Sigmoid colon (tissue), 7 donors: ENCODE results near the gene TRAF3. TPM values are rescaled to one million over a fixed set of nuclear protein-coding genes. Genes with fewer than 3 reads are reported as not detected.

ENCODE experiments used
- DNase-seq: peaks from one replicate; pipeline ENCODE4 v3.0.0-alpha.2; 2019
- H3K27ac ChIP-seq, 4 donors: fragments of 200-600 bp; sonication (generic); one replicate each; pipeline ENCODE4 v1.5.1; 2016 to 2019; ENCODE audit warnings: mild to moderate bottlenecking in 1 of 4
- H3K27me3 ChIP-seq, 3 donors: fragments of 200-600 bp; sonication (generic); one replicate each; pipeline ENCODE4 v1.5.1; 2019; ENCODE audit warnings: mild to moderate bottlenecking in 1 of 3
- H3K36me3 ChIP-seq, 4 donors: fragments of 200-600 bp; sonication (generic); one replicate each; pipeline ENCODE4 v1.5.1; 2016 to 2019
- H3K4me1 ChIP-seq, 4 donors: fragments of 200-600 bp; sonication (generic); one replicate each; pipeline ENCODE4 v1.5.1; 2017 to 2019
- H3K4me3 ChIP-seq, 4 donors: fragments of 200-600 bp; sonication (generic); one replicate each; pipeline ENCODE4 v1.5.1; 2017 to 2019; ENCODE audit warnings: mild to moderate bottlenecking in 2 of 4, moderate library complexity in 1 of 4
- H3K9me3 ChIP-seq, 4 donors: fragments of 200-600 bp in 3 of 4; sonication (generic) in 3 of 4; one replicate each; pipeline versions ENCODE4 v1.5.1 to v1.6.1; 2013 to 2019
- CTCF ChIP-seq, 4 experiments: fragments of 450-650 bp in 3 of 4; fragments of 200-600 bp in 1 of 4; IDR thresholded peaks; one replicate each; pipeline ENCODE4 v1.5.1; 2016 to 2019; ENCODE audit warnings: antibody characterized with exemption in 4 of 4, mild to moderate bottlenecking in 3 of 4, moderate library complexity in 2 of 4
- EP300 ChIP-seq, 4 donors: sonication (generic); formaldehyde crosslinking; IDR thresholded peaks; one replicate each; pipeline ENCODE4 v1.6.1; 2017; ENCODE audit warnings: antibody characterized with exemption in 4 of 4
- POLR2A ChIP-seq, 2 donors: fragments of 450-650 bp; IDR thresholded peaks; one replicate each; pipeline ENCODE4 v1.6.1; 2016; ENCODE audit warnings: antibody characterized with exemption in 2 of 2, mild to moderate bottlenecking in 2 of 2, moderate library complexity in 2 of 2
- POLR2AphosphoS5 ChIP-seq, 4 donors: sonication (generic); formaldehyde crosslinking; IDR thresholded peaks; one replicate each; pipeline ENCODE4 v1.6.1; 2017; ENCODE audit warnings: antibody characterized with exemption in 4 of 4
- WGBS, 2 donors: extraction: QIAGEN DNeasy Blood & Tissue Kit; methylation state at CpG; one replicate each; pipeline ENCODE4 v1.1.7; 2013; 5-methylcytosine and 5-hydroxymethylcytosine counted together
- intact Hi-C: fragments of 100-400 bp; cut with DNase I; formaldehyde crosslinking; loops from one replicate; pipeline ENCODE4 v1.15.1; 2023
- polyA plus RNA-seq, 3 donors: library from polyadenylated mRNA; stranded (reverse); fragments of 200-250 nt; gene quantifications; one replicate each; pipeline ENCODE4 v1.2.3, GENCODE V29; 2013
- total RNA-seq, 4 donors: library from RNA; depleted of rRNA; stranded (reverse); fragments of >200 nt; gene quantifications; one replicate each; pipeline ENCODE4 v1.1.0, GENCODE V29; 2016
- donor health status: healthy with polysubstance abuse.
- donor health status: Bipolar disorder and iron deficiency.
- donor health status: healthy.

TRAF3 gene
- total and polyA plus RNA-seq, 7 donors: 9.5 to 18.6 (median 12.3) TPM

- WGBS, 2 donors: 93 to 94% methylated on average over 11 of the region's 11 CpGs
- no peak for DNase-seq
- intact Hi-C loops: no loop called here
- peaks cover 0 to 12% (median 8%) of the 10 kb centered on the region in 4 donors for H3K4me1 ChIP-seq
- no peaks in the 10 kb centered on the region for H3K27me3 ChIP-seq
- no peak overlapping the region for H3K4me3 ChIP-seq
- TF ChIP-seq CTCF (IDR thresholded peaks at IDR 0.05) (no peak), EP300 (IDR thresholded peaks at IDR 0.05) (no peak), POLR2A (IDR thresholded peaks at IDR 0.05) (no peak), POLR2AphosphoS5 (IDR thresholded peaks at IDR 0.05) (no peak)
- no peaks in the 10 kb centered on the region for H3K9me3 ChIP-seq
- no peaks in the 10 kb centered on the region for H3K36me3 ChIP-seq
- no peak overlapping the region for H3K27ac ChIP-seq
These were observed 48.9 kb downstream of the TRAF3 start for GRCh38 chr14:102826161-102826560.

- Histone ChIP-seq H3K9me3 (no peaks in the 10 kb centered on the region), H3K27me3 (no peaks in the 10 kb centered on the region), H3K36me3 (no peaks in the 10 kb centered on the region), H3K4me1 (peaks cover 0 to 12% (median 8%) of the 10 kb centered on the region in 4 donors), H3K27ac (no peak overlapping the region), H3K4me3 (no peak overlapping the region)
- TF ChIP-seq POLR2AphosphoS5 (IDR thresholded peaks at IDR 0.05) (no peak), CTCF (IDR thresholded peaks at IDR 0.05) (no peak), EP300 (IDR thresholded peaks at IDR 0.05) (no peak), POLR2A (IDR thresholded peaks at IDR 0.05) (no peak)
- intact Hi-C loops: no loop called here
- DNase-seq: no peak
- 91 to 93% methylated on average over 25 of the region's 25 CpGs for WGBS, 2 donors
These were observed 49.8 kb downstream of the TRAF3 start for GRCh38 chr14:102826751-102827675.

DNA sequence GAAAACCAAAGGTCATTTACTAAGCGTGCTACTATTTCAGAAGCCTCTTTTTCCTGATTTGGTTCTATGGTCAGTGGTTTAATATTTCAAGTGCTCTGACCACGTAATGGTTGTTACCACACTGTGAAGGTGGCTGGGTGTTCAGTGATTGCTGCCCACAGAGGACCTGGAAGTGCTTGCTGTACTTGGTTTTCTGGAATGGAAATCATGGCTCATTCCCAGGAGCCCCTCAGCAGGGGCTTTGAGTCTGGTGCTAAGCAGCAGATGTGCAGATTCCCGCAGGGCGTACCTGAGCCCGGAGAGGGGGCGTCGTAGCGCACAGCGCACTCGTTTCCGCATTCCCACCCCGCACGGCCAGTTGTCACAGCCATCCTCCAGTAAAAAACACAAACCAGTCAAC is 50.5 kb downstream of the TRAF3 start:
- no peaks in the 10 kb centered on the region for H3K36me3 ChIP-seq
- no peak overlapping the region for H3K27ac ChIP-seq
- WGBS, 2 donors: 68 to 78% methylated on average over 13 of the region's 13 CpGs
- no peak overlapping the region for H3K4me3 ChIP-seq
- intact Hi-C loops: no loop called here
- TF ChIP-seq CTCF (IDR thresholded peaks at IDR 0.05): no peak
- TF ChIP-seq POLR2AphosphoS5 (IDR thresholded peaks at IDR 0.05): no peak
- no peak for TF ChIP-seq EP300 (IDR thresholded peaks at IDR 0.05)
- no peak for TF ChIP-seq POLR2A (IDR thresholded peaks at IDR 0.05)
- no peak for DNase-seq
- no peaks in the 10 kb centered on the region for H3K9me3 ChIP-seq
- H3K27me3 ChIP-seq: no peaks in the 10 kb centered on the region
- H3K4me1 ChIP-seq: peaks cover 0 to 12% (median 8%) of the 10 kb centered on the region in 4 donors

- H3K36me3 ChIP-seq: no peaks in the 10 kb centered on the region
- no peaks in the 10 kb centered on the region for H3K27me3 ChIP-seq
- H3K27ac ChIP-seq: no peak overlapping the region
- TF ChIP-seq POLR2AphosphoS5 (IDR thresholded peaks at IDR 0.05) (no peak), EP300 (IDR thresholded peaks at IDR 0.05) (no peak), CTCF (IDR thresholded peaks at IDR 0.05) (no peak), POLR2A (IDR thresholded peaks at IDR 0.05) (no peak)
- intact Hi-C loops: no loop called here
- H3K9me3 ChIP-seq: no peaks in the 10 kb centered on the region
- DNase-seq: no peak
- no peak overlapping the region for H3K4me3 ChIP-seq
- 54 to 71% methylated on average over 11 of the region's 11 CpGs for WGBS, 2 donors
- peaks cover 0 to 12% (median 8%) of the 10 kb centered on the region in 4 donors for H3K4me1 ChIP-seq
These were observed 50.9 kb downstream of the TRAF3 start for GRCh38 chr14:102828151-102828550.
